Ishikawa (cell line): ENCODE measurements around the gene DAGLA.

Experiments
- CEBPB ChIP-seq: IDR thresholded peaks from 2 replicates; pipeline ENCODE4 v1.6.1; 2012
- CREB1 ChIP-seq: IDR thresholded peaks from 2 replicates; pipeline ENCODE4 v1.6.1; 2012; ENCODE audit warnings: low read depth
- EGR1 ChIP-seq: IDR thresholded peaks from 2 replicates; pipeline ENCODE4 v1.6.1; 2012
- EP300 ChIP-seq: IDR thresholded peaks from 2 replicates; pipeline ENCODE4 v1.6.1; 2012; ENCODE audit warnings: borderline replicate concordance
- FOXM1 ChIP-seq: IDR thresholded peaks from 2 replicates; pipeline ENCODE4 v1.6.1; 2012; ENCODE audit warnings: low read depth, borderline replicate concordance
- NFIC ChIP-seq: IDR thresholded peaks from 2 replicates; pipeline ENCODE4 v1.6.1; 2012
- RAD21 ChIP-seq: IDR thresholded peaks from 2 replicates; pipeline ENCODE4 v1.6.1; 2012; ENCODE audit warnings: low read depth
- TAF1 ChIP-seq: IDR thresholded peaks from 2 replicates; pipeline ENCODE4 v1.6.1; 2012; ENCODE audit warnings: low read depth, mild to moderate bottlenecking
- TCF12 ChIP-seq: IDR thresholded peaks from 2 replicates; pipeline ENCODE4 v1.6.1; 2012; ENCODE audit warnings: low read depth
- TEAD4 ChIP-seq: IDR thresholded peaks from 2 replicates; pipeline ENCODE4 v1.6.1; 2012
- YY1 ChIP-seq: IDR thresholded peaks from 2 replicates; pipeline ENCODE4 v1.6.1; 2012; ENCODE audit warnings: low read depth
- ZBTB7A ChIP-seq: IDR thresholded peaks from 2 replicates; pipeline ENCODE4 v1.6.1; 2012; ENCODE audit warnings: low read depth
- TF ChIP-seq, protein P1 (sequence below): IDR thresholded peaks from 2 replicates; pipeline ENCODE4 v1.6.1; 2012
- TF ChIP-seq, protein P2 (sequence below): IDR thresholded peaks from 2 replicates; pipeline ENCODE4 v1.6.1; 2012; ENCODE audit warnings: low read depth, mild to moderate bottlenecking
- TF ChIP-seq, protein P3 (sequence below): IDR thresholded peaks from 2 replicates; pipeline ENCODE4 v1.6.1; 2012

DAGLA gene

DNA sequence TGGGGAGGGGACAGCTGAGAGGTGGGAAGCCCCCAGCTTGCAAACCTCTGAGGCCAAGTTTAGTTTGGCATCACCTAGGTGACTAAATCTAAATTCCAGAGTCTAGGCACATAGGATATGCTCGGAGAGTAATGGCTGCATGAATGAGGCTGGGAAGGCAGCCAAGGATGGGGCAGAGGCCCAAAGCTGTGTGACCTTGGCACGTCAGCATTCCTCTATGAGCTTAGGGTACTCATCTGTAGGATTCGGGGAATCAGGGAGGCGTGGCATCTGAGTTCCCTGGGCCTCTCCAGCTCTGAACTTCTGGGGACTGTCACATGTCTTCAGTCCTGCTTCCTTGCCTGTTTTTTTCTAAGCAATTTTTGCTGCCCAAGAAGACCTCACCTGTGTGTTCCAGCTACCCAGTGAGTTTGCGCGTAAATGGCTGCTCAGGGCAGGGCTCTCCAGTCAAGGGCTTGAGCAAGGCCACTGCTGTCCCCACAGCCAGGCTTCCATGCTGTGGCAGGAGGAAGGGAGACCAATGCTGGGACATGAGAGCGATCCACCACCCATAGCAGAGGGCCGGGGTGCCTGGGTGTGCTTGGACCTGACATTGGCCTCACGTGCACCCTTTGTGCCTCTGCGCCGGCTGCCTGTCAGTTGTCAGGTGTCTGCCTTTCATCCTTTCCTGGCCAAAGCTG is 13.9 kb downstream of the DAGLA start:
- TF ChIP-seq EP300 (no peak), EGR1 (no peak), TEAD4 (no peak), TAF1 (no peak), RAD21 (no peak), ZBTB7A (no peak), YY1 (no peak), FOXM1 (no peak), TCF12 (no peak)
- TF ChIP-seq, protein P1, sequence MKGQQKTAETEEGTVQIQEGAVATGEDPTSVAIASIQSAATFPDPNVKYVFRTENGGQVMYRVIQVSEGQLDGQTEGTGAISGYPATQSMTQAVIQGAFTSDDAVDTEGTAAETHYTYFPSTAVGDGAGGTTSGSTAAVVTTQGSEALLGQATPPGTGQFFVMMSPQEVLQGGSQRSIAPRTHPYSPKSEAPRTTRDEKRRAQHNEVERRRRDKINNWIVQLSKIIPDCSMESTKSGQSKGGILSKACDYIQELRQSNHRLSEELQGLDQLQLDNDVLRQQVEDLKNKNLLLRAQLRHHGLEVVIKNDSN: no peak
- TF ChIP-seq, protein P2, sequence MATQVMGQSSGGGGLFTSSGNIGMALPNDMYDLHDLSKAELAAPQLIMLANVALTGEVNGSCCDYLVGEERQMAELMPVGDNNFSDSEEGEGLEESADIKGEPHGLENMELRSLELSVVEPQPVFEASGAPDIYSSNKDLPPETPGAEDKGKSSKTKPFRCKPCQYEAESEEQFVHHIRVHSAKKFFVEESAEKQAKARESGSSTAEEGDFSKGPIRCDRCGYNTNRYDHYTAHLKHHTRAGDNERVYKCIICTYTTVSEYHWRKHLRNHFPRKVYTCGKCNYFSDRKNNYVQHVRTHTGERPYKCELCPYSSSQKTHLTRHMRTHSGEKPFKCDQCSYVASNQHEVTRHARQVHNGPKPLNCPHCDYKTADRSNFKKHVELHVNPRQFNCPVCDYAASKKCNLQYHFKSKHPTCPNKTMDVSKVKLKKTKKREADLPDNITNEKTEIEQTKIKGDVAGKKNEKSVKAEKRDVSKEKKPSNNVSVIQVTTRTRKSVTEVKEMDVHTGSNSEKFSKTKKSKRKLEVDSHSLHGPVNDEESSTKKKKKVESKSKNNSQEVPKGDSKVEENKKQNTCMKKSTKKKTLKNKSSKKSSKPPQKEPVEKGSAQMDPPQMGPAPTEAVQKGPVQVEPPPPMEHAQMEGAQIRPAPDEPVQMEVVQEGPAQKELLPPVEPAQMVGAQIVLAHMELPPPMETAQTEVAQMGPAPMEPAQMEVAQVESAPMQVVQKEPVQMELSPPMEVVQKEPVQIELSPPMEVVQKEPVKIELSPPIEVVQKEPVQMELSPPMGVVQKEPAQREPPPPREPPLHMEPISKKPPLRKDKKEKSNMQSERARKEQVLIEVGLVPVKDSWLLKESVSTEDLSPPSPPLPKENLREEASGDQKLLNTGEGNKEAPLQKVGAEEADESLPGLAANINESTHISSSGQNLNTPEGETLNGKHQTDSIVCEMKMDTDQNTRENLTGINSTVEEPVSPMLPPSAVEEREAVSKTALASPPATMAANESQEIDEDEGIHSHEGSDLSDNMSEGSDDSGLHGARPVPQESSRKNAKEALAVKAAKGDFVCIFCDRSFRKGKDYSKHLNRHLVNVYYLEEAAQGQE: no peak
- TF ChIP-seq, protein P3, sequence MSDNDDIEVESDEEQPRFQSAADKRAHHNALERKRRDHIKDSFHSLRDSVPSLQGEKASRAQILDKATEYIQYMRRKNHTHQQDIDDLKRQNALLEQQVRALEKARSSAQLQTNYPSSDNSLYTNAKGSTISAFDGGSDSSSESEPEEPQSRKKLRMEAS: no peak

DNA sequence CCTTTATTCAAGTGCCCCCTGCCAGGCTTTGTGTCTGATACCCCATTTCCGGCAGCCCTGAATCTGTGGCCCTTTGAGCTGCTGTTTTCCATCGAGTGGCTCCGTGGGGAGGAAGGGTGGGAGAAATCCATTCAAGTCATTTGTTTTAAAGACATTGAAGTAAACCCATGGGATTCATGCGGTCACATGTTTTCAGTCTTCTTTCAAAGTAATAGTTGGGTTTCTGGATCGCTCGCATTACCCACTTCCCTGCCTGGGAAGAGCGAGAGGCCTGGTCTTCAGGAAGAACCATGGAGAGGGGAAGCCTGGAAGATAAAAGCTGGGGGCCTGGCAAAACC is 14.4 kb downstream of the DAGLA start:
- no peak for TF ChIP-seq FOXM1

DNA sequence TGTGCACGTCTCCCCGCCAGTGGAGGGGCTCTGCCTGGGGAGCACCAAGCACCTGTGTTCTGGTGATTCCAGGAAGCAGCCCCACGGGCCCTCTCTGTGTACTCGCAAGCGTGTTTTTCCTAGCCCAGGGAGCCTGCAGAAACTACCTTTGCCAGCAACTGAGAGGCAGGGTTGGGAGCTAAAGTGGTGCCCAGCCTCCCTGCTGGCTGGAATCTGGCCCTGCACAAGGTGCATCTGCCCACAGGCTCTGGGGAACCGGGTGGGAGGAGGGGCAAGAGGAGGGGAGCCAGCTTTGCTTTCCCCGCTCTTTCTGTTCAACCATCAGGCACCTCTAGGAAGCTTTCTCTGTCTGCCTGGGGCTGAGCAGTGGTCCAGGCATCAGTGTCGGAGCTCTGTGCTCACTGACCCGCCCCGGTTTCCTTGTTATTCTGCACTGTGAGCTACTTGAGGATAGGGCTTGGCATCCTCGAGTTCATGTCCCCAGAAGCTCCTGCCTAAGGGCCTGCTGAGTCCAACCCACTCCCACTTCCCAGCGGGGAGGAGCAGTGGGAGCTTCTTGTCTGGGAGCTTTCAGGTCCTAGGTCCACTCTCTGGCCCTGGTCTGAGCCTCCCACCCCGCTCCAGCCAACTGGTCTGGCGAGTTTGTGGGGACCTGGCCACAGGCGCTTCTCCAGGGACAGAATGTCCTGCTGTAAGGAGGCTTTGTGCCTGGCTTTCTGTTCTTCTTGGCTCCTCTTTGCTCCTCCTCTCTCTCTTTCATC is 14.9 kb downstream of the DAGLA start:
- TF ChIP-seq TCF12 (no peak), ZBTB7A (0 out of 2 replicates have a peak, but pooled peaks have one; percentile 17), TEAD4 (peak; percentile 67; the same call in 1 of the 2 replicates)

DNA sequence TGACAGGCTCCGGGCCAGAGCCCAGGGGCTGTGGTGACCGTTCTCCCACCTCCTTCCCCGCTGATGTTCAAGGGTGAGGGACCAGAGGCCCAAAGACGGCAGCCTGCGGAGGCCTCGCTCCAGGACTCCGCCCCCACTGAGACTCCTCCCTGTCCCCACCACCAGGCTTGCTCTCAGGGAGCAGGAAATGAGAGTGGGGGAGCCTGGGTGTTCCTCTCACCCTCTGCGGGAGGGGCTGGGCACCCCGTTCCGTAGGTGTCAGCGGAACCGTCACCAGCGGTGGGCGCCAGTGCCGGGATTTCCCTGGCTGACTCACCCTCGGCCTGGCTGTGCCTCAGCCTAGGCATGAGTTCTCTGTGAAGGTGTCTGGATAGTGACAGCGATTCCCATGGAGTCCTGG is 15.7 kb downstream of the DAGLA start:
- TF ChIP-seq CREB1 (no peak), TCF12 (no peak), EP300 (no peak), CEBPB (no peak), TAF1 (no peak), EGR1 (no peak), FOXM1 (no peak), YY1 (no peak), NFIC (no peak), ZBTB7A (no peak)
- TF ChIP-seq, protein P2: no peak
- TF ChIP-seq, protein P3: no peak

DNA sequence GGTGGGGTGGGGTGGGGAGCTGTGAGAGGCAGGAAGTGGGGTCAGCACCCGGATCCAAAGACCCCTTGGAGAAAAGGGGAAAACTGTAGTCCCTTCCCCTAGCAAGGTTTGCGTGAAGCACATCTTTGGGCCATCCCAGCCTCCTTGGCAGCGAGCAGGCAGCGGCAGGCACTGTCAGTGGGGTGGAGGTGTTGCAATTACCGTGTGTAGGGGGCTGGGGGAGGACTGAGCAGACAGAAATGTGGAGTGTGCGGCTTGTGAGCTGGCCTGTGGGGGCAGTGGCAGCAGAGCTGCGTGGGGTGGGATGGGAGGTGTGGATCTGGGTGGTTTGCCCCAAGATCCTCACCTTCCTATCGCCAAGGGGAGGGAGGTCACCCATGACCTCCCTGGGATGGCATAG is 16.4 kb downstream of the DAGLA start:
- TF ChIP-seq ZBTB7A (no peak), CREB1 (no peak), TCF12 (no peak), TAF1 (no peak), TEAD4 (no peak), CEBPB (no peak), RAD21 (no peak)
- TF ChIP-seq, protein P1: no peak
- TF ChIP-seq, protein P2: no peak
- TF ChIP-seq, protein P3: no peak
